GM19193 (cell line): Measurements from ENCODE around the gene IRF7.

Experiments
- POLR2A ChIP-seq: IDR thresholded peaks from 4 replicates; pipeline ENCODE4 v1.6.1; 2011; ENCODE audit not compliant: insufficient read depth, insufficient read length; ENCODE audit errors: extremely low read depth

The IRF7 gene

GRCh38 chr11:617199-617911 is 1.6 kb upstream of the IRF7 start:
- TF ChIP-seq POLR2A: no peak

- no peak for TF ChIP-seq POLR2A
These were observed 809 bp upstream of the IRF7 start for GRCh38 chr11:616320-617198.

- no peak for TF ChIP-seq POLR2A
These were observed 887 bp downstream of the IRF7 start for GRCh38 chr11:614623-615503.

GRCh38 chr11:614021-614622 is 1.6 kb downstream of the IRF7 start:
- TF ChIP-seq POLR2A: no peak

GRCh38 chr11:613369-613968 is 2.3 kb downstream of the IRF7 start:
- TF ChIP-seq POLR2A: peak; percentile 53

- TF ChIP-seq POLR2A: no peak
These were observed 2.8 kb downstream of the IRF7 start for GRCh38 chr11:612961-613300.

GRCh38 chr11:612201-612960 is 3.4 kb downstream of the IRF7 start:
- no peak for TF ChIP-seq POLR2A

GRCh38 chr11:611001-611996 is 4.5 kb downstream of the IRF7 start:
- TF ChIP-seq POLR2A: peak; percentile 68

GRCh38 chr11:610146-610801 is 5.5 kb downstream of the IRF7 start:
- TF ChIP-seq POLR2A: no peak

- TF ChIP-seq POLR2A: no peak
These were observed 6.4 kb downstream of the IRF7 start for GRCh38 chr11:609341-609811.

- TF ChIP-seq POLR2A: no peak
These were observed 6.9 kb downstream of the IRF7 start for GRCh38 chr11:608791-609251.
